PC-9 (cell line): ENCODE results near the gene ELAVL3.

ENCODE experiments used
- CTCF ChIP-seq: fragments of 200-600 bp; sonication (generic); conservative IDR thresholded peaks from 2 replicates; pipeline ENCODE4 v1.6.1; 2017; ENCODE audit warnings: mixed run types, antibody characterized with exemption, mild to moderate bottlenecking, moderate library complexity
- EZH2 ChIP-seq: fragments of 200-600 bp; sonication (generic); IDR thresholded peaks from 2 replicates; pipeline ENCODE4 v1.8.0; 2017; ENCODE audit warnings: antibody characterized with exemption, low read depth

DNA sequence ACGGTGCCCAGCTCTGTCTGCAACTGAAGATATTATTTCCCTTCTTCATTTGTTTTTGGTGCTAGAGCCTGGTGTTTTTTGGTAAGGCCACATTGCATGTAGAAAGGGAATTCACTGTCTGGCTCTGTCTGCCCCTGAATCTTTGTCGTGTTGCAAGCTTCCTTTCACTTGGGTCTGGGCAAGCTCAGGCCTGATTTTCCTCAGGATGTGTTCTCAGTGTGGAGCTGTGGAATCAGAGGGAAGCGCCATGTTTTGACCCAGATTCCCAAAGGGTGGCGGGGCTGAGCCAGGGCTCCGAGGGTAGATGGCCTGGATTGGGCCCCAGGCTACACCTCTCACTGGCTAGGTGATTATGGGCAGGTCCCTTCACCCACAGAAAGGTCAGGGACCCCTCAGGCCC lies 36.8 kb downstream of the ELAVL3 start:
- TF ChIP-seq CTCF (no peak), EZH2 (no peak)
